Retina (tissue), 1 donor: Measurements from ENCODE around the gene PTCD1.
A peak's percentile ranks its signal among the peaks of the same experiment; 100 is the strongest.

ENCODE experiments used
- DNase-seq: peaks from one replicate; pipeline ENCODE4 v3.0.0-alpha.2; 2016

PTCD1 gene

DNA sequence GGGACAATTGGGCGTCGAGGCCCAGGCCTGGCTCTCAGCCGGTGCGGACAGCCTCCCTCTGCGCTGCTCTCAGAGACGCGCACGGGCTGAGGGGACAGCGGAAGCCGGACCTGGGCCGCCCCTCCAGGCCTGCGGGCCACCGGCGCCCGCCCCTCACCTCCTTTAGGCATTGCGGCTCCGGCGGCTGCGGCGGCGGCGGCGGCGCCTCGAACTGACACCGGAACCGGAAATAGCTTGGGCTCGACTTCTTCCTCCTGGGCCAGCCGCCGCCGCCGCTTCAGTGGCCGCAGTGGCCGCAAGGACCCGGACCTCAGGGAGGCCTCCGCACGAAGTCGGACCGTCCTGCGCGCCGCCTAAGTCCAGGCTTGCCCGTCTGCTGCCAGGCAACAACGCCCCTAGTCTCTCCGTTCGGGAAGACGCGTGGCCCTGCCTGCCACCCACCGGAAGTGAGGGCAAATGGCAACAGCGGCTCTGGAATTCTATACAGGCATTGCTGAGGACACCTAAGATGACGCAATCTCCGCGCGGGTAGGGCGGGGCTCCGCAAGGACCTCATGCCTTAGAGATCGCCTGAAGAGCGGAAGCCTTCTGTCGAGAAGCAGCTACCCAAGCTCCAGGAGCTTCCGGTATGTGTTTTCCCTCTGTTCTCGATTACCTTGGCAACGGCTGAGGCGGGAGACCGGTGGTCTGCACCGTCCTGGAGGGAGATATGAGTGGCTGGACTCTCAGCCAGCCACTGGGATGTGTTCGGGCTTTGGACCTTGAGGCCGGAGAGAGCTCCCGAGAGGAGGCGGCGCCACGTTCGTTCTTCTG lies 30.0 kb downstream of the PTCD1 start, which contains the start of the genes BUD31 and PDAP1:
Gene BUD31 (plus strand): TSS at position 591 of the 813 bp plus-strand sequence. CDS start 2,124 bp downstream, outside the sequence.
Gene PDAP1 (minus strand): TSS at position 219 of the 813 bp plus-strand sequence. CDS start 49 bp downstream, at position 170.
- DNase-seq, result peak; percentile 100

DNA sequence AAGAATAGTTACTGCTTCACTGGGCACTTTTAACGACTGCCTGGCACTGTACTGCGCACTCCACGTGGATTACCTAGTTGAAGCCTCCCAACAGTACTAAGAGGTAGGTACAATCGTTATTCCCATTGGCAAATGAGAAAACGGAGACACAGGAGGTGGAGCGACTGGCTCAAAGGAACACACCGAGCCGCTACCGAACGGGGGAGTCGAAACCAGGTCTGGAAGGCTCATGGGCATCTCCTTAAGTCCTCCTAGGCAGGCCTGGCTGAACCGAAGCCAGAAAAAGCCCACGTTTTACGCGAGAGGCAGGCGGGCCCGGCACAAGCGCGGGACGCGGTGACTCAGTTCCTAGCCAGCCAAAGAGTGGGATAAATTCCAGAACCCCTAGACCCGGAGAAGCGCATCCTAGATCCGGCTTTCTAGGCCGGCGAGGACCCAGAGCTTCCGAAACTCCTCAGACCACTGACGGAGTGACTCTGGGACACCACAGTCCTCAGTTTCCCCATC lies 30.7 kb downstream of the PTCD1 start:
- no peak for DNase-seq

DNA sequence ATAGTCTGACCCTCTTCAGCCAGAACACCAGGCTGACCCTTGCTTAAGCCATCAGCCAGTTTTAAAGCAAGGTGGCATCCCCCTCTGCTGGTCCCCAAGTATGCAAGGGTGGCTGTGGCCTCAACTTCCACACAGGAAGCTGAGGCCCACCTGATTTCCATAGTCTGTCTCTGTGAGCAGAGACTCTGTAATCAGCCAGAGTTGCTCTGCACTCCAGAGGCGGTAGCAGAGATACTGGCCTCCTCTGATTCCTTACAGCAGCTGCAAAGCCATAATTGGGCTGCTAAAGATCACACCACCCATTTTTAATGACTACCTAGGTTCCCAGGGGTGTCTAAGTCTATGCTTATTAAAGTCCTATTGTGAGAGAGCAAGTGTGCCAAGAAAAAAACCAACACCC lies 32.0 kb downstream of the PTCD1 start:
- no peak for DNase-seq

- no peak for DNase-seq
These were observed 33.6 kb downstream of the PTCD1 start for GRCh38 chr7:99404977-99405320.

DNA sequence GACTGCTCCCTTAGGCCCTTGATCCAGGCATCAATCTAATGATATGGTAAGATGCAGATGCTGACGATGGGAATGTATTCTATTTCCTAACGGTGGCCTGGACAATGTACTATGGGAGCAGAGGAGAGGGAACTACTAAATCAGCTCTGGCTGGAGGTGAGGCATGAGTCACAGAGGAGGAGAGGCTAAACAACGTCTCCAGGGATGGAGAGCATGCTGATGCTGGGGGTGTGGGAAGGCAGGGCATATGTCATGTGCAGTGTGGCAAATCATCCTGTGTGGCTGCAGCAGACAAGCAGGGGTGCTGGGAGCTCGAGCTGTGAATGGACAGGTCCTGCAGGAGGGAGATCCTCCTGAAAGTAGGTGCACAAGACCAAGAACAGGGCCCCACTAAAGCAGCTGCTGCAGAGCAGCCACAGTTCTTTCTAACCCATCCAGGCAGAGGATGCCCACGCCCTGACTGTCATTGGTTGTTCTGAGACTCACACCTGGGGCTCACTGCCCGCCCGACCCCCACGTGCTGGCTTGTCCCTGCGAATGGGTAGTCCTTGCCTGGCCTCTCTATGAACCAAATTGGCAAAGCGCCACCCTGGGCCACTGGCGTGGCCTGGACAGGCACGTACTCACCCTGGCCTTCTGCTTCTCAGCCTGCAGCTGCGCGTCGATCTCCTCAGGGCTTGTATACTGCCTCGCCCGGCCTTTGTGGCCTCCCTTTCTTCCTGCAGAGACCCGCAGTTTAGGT lies 34.2 kb downstream of the PTCD1 start:
- DNase-seq, result no peak

DNA sequence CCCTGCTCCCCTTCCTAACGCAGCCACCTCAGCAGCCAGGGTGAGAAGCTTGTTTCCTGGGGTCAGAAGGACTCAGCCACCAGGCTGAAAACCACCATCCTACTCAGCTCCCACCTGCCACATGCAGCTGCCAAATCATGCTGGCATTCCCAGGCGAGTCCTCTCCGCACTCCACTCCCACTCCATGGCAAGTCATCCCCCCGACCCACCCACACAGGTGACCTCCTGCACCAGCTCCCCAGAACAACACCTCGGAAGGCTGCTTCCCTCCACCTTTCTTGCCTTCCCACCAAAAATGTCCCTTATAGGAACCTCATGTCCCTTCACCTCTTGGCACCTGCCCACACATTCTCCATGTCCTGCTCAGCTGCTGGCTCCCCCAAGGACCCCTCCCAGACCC lies 34.8 kb downstream of the PTCD1 start:
- no peak for DNase-seq

DNA sequence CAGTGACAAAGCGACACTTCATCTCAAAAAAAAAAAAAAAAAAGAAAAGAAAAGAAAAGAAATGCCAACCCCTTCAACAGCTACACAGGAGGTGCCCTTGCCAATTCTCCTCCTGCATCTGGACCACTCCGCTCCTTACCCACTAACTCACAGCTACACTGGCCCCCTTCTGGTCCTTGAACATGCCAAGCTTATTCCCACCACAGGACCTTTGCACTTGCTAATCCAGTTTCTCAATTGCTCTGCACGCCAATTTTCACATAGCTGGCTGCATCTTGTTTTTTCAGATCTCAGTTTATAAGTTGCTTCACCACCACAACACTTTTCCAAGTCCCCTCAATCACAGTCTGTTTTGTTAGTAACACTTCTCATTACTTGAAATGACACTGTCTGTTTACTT lies 35.7 kb downstream of the PTCD1 start:
- DNase-seq, result no peak

DNA sequence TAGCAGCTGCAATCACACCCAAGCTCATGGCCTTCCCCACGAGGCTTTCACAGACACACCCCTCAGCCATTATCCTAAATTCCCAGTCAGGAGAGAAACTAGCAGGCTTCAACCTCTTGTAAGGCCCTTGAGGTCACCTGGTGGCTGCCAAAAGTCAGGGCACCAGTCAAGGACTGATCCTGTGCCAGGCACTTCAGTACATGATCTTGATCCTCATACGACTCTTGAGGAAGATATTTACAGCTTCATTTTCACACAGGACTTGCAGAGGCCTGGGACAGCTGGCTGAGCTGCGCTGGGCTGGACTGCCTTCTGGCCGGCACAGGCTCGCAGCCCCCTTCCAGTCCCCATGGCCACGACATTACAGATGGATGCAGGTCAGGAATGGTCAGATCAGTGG lies 39.0 kb downstream of the PTCD1 start:
- DNase-seq, result no peak

DNA sequence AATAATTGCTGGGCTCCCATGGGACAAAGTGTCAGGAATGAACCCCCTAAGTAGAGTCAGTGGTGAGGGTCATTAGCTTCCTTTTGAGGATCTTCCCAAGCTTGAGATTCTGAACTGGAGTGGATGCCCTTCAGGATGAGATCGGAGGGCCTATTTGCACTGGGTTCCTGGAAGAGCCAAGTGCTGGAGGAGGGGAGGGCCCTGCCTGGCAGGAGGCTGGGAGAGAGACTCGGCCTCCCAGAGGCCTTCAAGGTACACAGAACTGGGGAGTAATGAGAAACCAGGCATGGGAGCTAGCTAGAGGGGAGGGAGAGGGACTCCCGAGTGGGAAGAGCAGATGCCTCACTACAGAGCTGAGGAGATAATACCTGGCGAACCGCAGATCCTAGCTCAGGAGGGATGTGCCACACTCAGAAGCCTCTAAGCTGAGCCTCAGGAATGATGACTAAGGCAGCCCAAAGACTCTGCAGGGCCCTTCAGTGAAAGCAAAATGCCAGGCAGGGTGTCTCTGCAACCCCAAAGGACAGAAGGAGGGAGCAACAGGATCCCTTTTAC lies 39.6 kb downstream of the PTCD1 start:
- no peak for DNase-seq

GRCh38 chr7:99397297-99397983 lies 41.2 kb downstream of the PTCD1 start:
- no peak for DNase-seq

DNA sequence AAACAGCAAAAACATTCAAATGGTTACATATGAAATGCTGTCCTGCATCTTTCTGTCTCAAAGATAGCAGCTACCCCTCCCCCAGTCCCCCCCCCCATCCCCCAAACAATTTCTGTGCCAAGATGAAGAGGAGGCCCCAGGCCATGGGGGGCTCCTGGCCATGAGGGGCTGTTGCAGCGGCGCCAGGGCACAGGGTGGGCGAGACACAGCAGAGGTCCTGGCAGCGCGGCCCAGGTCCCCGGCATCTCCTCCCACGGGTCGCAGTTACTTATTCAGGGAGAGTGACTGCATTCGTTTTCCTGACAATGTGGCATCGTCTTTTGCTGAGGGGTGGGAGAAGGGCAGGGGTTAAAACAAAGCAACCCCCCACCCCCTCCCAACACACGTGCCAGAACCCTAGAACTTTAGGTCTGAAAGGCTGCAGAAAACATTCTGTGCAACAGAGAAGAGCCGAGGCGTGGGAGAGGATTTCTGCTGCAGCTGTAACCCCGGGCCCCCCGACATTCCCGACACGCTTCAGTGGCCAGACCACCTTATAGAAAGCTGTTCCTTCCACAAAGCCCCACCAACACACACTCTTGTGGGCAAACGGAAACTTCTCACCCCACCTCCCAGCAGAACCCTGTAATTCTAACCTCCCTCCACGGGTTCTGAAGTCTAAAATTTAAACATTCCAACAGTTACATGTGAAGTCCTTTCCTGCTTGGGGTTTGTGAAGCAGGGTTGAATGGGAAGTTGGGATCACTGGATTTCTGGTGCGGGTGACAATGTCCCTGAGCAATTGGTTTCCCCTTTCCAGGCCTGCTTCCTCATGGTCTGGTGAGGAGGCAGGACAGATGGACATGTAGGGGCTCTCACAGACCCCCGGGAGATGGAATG lies 41.9 kb downstream of the PTCD1 start:
- no peak for DNase-seq

DNA sequence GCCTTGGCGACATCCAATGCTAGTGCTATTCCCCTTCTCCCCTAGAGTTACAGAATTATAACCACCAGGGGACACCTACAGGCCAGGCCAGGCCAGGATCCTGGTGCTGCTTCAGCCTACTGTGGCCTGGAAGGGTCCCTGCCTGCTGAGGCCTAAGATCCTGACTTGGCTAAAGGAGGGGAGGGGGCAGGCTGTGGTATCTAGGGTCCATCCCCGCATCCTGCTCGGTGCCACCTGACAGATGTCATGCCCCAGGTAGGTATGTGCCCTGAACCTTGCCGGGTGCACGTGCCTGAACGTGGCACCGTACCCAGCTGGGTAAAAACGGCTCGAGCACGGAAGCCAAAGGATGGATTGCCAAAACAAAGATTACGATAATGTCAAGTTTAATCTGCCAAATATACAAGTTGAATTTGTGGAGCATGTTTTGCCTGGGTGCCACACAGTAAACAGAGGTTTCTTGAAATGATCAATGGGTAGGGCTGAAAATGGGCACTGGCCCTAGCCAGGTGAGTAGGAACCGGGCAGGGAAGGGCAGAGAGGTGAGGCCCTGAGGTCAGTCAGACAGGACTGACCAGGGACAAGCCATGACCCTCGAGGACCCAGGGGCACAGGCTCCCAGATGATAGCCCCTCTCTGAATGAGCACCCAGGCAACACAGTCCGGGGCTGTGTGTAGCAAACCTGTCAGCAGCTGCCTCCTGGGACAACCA lies 42.8 kb downstream of the PTCD1 start:
- no peak for DNase-seq

DNA sequence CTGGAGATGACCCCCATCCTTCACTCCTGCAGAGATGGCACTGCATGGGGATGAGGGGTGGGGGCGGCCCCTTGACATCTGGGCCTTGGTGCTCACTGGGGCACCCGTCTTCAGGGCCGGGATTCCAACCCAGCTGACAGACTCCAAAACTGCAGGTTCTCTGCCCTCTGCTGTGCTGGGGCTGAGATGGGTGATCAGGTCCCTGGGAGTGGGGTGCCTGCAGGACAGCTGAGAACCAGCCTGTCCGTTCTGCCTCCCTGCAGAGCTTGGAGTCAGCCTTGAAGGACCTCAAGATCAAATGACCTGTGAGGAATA lies 44.5 kb downstream of the PTCD1 start:
- DNase-seq, result no peak

GRCh38 chr7:99393355-99394187 lies 45.0 kb downstream of the PTCD1 start:
- DNase-seq, result no peak

DNA sequence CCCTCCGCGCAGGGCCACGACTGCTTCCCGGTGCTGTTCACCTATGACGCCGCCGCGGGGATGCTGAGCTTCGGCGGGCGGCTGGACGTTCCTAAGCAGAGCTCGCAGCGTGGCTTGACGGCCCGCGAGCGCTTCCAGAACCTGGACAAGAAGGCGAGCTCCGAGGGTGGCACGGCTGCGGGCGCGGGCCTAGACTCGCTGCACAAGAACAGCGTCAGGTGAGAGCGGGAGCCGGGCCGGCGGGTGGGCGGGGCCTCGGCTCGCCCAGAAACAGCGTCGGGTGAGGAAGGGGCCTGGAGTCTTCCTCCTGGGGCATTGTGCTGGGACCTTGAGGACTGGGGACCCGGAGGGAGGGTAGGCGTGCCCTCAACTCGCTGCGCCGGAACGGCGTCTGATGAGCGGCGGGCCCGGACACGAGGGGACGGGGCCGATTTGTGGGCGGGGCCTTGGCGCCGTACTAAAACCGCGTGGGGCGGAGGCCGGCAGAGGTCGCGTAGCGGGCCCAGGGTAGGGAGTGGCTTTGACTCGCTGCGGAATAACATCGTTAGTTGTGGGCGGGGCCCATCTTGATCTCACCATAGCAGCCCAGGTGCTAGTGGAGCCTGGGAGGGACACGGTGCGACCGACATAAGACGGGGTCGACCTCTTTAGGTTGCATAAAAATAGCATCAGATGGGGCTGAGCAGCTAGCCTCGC lies 45.8 kb downstream of the PTCD1 start:
- DNase-seq, result peak; percentile 89

DNA sequence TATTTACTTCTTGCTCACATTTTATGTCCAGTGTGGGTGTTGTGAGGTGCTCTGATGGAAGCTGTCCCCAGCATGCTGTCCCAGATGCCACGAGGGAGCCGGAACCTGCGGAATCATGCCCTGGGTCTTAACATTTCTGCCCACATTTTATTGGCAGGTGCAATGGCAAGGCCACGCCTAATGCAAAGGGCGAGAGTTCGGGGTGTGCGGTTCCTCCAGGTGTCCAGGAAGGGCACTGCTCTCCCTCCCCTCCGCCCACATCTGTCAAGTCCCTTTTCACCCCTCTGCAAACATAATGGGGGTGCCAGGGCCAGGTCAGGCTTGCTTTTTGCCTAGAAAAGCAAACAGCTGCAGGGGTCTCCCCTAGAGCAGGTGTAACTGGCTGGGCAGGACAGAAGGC lies 46.6 kb downstream of the PTCD1 start:
- DNase-seq, result no peak

DNA sequence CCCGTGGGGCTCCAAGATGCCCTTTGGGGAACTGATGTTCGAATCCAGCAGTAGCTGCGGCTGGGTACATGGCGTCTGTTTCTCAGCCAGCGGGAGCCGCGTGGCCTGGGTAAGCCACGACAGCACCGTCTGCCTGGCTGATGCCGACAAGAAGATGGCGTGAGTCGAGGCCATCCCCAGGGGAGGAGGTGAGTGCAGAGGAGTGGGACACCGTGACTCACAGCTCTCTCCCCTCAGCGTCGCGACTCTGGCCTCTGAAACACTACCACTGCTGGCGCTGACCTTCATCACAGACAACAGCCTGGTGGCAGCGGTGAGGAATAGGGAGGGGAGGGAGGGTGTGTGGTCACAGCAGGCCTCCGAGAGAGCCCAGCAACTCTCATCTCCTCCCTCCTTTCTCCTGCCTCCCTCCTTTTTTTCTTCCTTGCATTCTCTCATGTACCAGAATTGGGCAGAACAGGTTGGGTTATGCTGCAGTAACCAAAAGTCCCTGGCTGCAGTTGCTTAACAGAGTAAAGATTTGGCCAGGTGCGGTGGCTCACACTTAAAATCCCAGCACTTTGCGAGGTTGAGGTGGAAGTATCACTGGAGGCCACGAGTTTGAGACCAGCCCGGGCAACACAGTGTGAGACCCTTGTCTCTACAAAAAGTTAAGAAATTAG lies 47.5 kb downstream of the PTCD1 start:
- DNase-seq, result no peak

GRCh38 chr7:99389772-99390171 lies 48.8 kb downstream of the PTCD1 start:
- DNase-seq, result no peak

DNA sequence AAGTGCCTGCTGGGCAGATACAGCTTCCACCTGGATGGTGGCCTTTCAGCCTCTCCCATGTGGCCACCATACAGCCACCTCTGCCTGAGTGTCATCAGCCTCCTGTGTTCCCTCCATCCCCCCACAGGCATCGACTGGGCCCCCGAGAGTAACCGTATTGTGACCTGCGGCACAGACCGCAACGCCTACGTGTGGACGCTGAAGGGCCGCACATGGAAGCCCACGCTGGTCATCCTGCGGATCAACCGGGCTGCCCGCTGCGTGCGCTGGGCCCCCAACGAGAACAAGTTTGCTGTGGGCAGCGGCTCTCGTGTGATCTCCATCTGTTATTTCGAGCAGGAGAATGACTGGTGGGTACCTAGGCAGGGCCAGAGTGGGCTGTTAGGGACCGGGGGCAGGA lies 50.7 kb downstream of the PTCD1 start:
- no peak for DNase-seq
